H1 (cell line): ENCODE results near the gene EPHB1. TPM values are rescaled to one million over a fixed set of nuclear protein-coding genes. Genes with fewer than 3 reads are reported as not detected.

Source experiments
- CTCF ChIA-PET: fragments of 300-600 bp; sonication (Branson Sonifier 250); formaldehyde crosslinking; loops from one replicate; lab custom pipeline; 2021; ENCODE audit not compliant: partially characterized antibody; lab: Charles Lee
- POLR2A ChIA-PET: fragments of 300-600 bp; sonication (Branson Sonifier 250); formaldehyde crosslinking; loops from one replicate; lab custom pipeline; 2021; ENCODE audit warnings: inconsistent platforms; ENCODE audit not compliant: partially characterized antibody; lab: Charles Lee
- DNase-seq, 2 experiments: peaks; one replicate each; pipeline versions ENCODE4 v3.0.0 to v3.0.0-alpha.2; 2010 to 2022; ENCODE audit warnings: low spot score in 2 of 2, low read depth in 1 of 2, mixed read lengths in 1 of 2
- FAIRE-seq: peaks from 2 replicates; lab custom pipeline; 2011; peaks lifted over from hg19 to GRCh38; lab: Jason Lieb, UNC
- H2AFZ ChIP-seq: 2 replicates; pipeline ENCODE4 v1.8.1; 2012; ENCODE audit warnings: low read length, inconsistent platforms
- H2AK5ac ChIP-seq: 2 replicates; pipeline ENCODE4 v1.6.1; 2013; ENCODE audit warnings: low read depth, low read length
- H2BK120ac ChIP-seq: replicated peaks from 2 replicates; pipeline ENCODE3; 2013; ENCODE audit warnings: low read depth, low read length, inconsistent platforms
- H2BK12ac ChIP-seq: 2 replicates; pipeline ENCODE4 v1.6.1; 2013; ENCODE audit warnings: low read depth, low read length
- H2BK15ac ChIP-seq: 2 replicates; pipeline ENCODE4 v1.6.1; 2013; ENCODE audit warnings: low read length
- H2BK20ac ChIP-seq: 2 replicates; pipeline ENCODE4 v1.6.1; 2013; ENCODE audit warnings: low read length
- H2BK5ac ChIP-seq: 2 replicates; pipeline ENCODE4 v1.6.1; 2013; ENCODE audit warnings: low read depth, low read length
- H3K14ac ChIP-seq: 2 replicates; pipeline ENCODE4 v1.6.1; 2013; ENCODE audit warnings: inconsistent platforms; ENCODE audit not compliant: insufficient read length
- H3K18ac ChIP-seq: 2 replicates; pipeline ENCODE4 v1.6.1; 2013; ENCODE audit warnings: low read length; ENCODE audit errors: extremely low read depth
- H3K23ac ChIP-seq: 2 replicates; pipeline ENCODE4 v1.6.1; 2013; ENCODE audit warnings: inconsistent platforms; ENCODE audit not compliant: insufficient read length
- H3K23me2 ChIP-seq: 2 replicates; pipeline ENCODE4 v1.6.1; 2013; ENCODE audit warnings: low read depth, low read length
- H3K27ac ChIP-seq: 2 replicates; pipeline ENCODE4 v1.6.1; 2011; ENCODE audit warnings: low read depth, low read length, inconsistent platforms
- H3K27me3 ChIP-seq, 4 experiments: replicated peaks in 1 of 4; 1 replicate in 1 of 4; 2 replicates in 3 of 4; pipeline versions ENCODE4 v1.6.1 to v1.8.1; 2011 to 2013; ENCODE audit warnings: low read length in 3 of 4, mild to moderate bottlenecking in 3 of 4, inconsistent platforms in 2 of 4, mixed read lengths in 2 of 4, moderate library complexity in 1 of 4; ENCODE audit not compliant: control insufficient read depth in 3 of 4, insufficient read depth in 3 of 4; ENCODE audit errors: extremely low read depth in 1 of 4
- H3K36me3 ChIP-seq, 4 experiments: 2 replicates each; pipeline versions ENCODE4 v1.6.1 to v1.8.1; 2011 to 2013; ENCODE audit warnings: mild to moderate bottlenecking in 4 of 4, low read length in 3 of 4, moderate library complexity in 2 of 4, control low read depth in 1 of 4, inconsistent platforms in 1 of 4; ENCODE audit not compliant: insufficient read depth in 4 of 4, control insufficient read depth in 2 of 4
- H3K4ac ChIP-seq: replicated peaks from 2 replicates; pipeline ENCODE3; 2013; ENCODE audit warnings: low read length, low read depth, mixed read lengths, inconsistent platforms; ENCODE audit not compliant: insufficient read length
- H3K4me1 ChIP-seq, 4 experiments: replicated peaks in 1 of 4; 1 replicate in 1 of 4; 2 replicates in 3 of 4; pipeline versions ENCODE4 v1.6.1 to v1.8.1; 2011 to 2013; ENCODE audit warnings: low read length in 3 of 4, inconsistent platforms in 2 of 4, mixed read lengths in 1 of 4; ENCODE audit not compliant: insufficient read depth in 4 of 4, control insufficient read depth in 3 of 4
- H3K4me2 ChIP-seq, 2 experiments: 2 replicates each; pipeline versions ENCODE4 v1.6.1 to v1.8.1; 2011 to 2013; ENCODE audit warnings: low read depth in 2 of 2, low read length in 2 of 2, control low read depth in 1 of 2, inconsistent platforms in 1 of 2, mild to moderate bottlenecking in 1 of 2; ENCODE audit not compliant: insufficient read depth in 1 of 2
- H3K4me3 ChIP-seq, 4 experiments: fragments of 200-600, 300-600 bp in 1 of 4; sonication (generic), shearing (Covaris generic), sonication (Bioruptor Twin) in 1 of 4; 2 replicates each; pipeline versions ENCODE4 v1.5.1 to v1.8.1; 2011 to 2016; ENCODE audit warnings: low read length in 4 of 4, low read depth in 3 of 4, control low read depth in 2 of 4, inconsistent platforms in 2 of 4, mild to moderate bottlenecking in 2 of 4, mixed read lengths in 1 of 4, moderate library complexity in 1 of 4; ENCODE audit not compliant: insufficient read depth in 2 of 4; ENCODE audit errors: extremely low read depth in 1 of 4
- H3K56ac ChIP-seq: replicated peaks from 2 replicates; pipeline ENCODE3; 2013; ENCODE audit warnings: low read depth, mild to moderate bottlenecking, mixed read lengths, low read length, inconsistent platforms; ENCODE audit not compliant: insufficient read length
- H3K79me1 ChIP-seq: 2 replicates; pipeline ENCODE4 v1.6.1; 2013; ENCODE audit warnings: low read depth, low read length, control low read depth
- H3K79me2 ChIP-seq, 2 experiments: 2 replicates each; pipeline versions ENCODE4 v1.6.1 to v1.8.1; 2012 to 2013; ENCODE audit warnings: low read length in 2 of 2, mild to moderate bottlenecking in 2 of 2, inconsistent platforms in 1 of 2; ENCODE audit not compliant: insufficient read depth in 2 of 2, control insufficient read depth in 1 of 2
- H3K9ac ChIP-seq, 4 experiments: replicated peaks in 1 of 4; 1 replicate in 1 of 4; 2 replicates in 3 of 4; pipeline versions ENCODE4 v1.6.1 to v1.8.1; 2011 to 2013; ENCODE audit warnings: low read depth in 3 of 4, low read length in 3 of 4, control low read depth in 2 of 4, mild to moderate bottlenecking in 2 of 4, moderate library complexity in 2 of 4, inconsistent platforms in 1 of 4; ENCODE audit errors: extremely low read depth in 1 of 4
- H3K9me3 ChIP-seq, 2 experiments: 2 replicates each; pipeline versions ENCODE4 v1.6.1 to v1.8.1; 2012 to 2013; ENCODE audit warnings: mild to moderate bottlenecking in 2 of 2, moderate library complexity in 2 of 2, control low read depth in 1 of 2, inconsistent platforms in 1 of 2, low read depth in 1 of 2, low read length in 1 of 2, mixed read lengths in 1 of 2; ENCODE audit not compliant: insufficient read depth in 2 of 2
- H4K20me1 ChIP-seq, 2 experiments: replicated peaks in 1 of 2; 2 replicates each; pipeline versions ENCODE3 to v1.8.1; 2011 to 2013; ENCODE audit warnings: inconsistent platforms in 2 of 2, low read length in 2 of 2, mild to moderate bottlenecking in 1 of 2; ENCODE audit not compliant: insufficient read depth in 2 of 2, control insufficient read depth in 1 of 2
- H4K5ac ChIP-seq: 2 replicates; pipeline ENCODE4 v1.6.1; 2013; ENCODE audit warnings: low read length, low read depth, mixed read lengths, inconsistent platforms; ENCODE audit not compliant: insufficient read length
- H4K8ac ChIP-seq: 2 replicates; pipeline ENCODE4 v1.8.0; 2013; ENCODE audit warnings: mild to moderate bottlenecking, moderate library complexity, low read length, inconsistent platforms; ENCODE audit not compliant: insufficient read depth; ENCODE audit errors: extremely low read depth
- H4K91ac ChIP-seq: replicated peaks from 2 replicates; pipeline ENCODE3; 2013; ENCODE audit warnings: low read length, mixed read lengths, inconsistent platforms; ENCODE audit not compliant: insufficient read length
- CBX8 ChIP-seq: fragments of 300-800, 300-1000 bp; sonication (generic); IDR thresholded peaks from 2 replicates; pipeline ENCODE4 v1.7.1; 2016; ENCODE audit warnings: low read depth, low read length, borderline replicate concordance
- CEBPB ChIP-seq: IDR thresholded peaks from 2 replicates; pipeline ENCODE4 v1.6.1; 2012; ENCODE audit warnings: low read depth, low read length
- CTBP2 ChIP-seq: IDR thresholded peaks from 2 replicates; pipeline ENCODE4 v1.7.0; 2011; ENCODE audit warnings: borderline replicate concordance, mild to moderate bottlenecking, moderate library complexity, mixed read lengths, low read length; ENCODE audit not compliant: insufficient read depth, insufficient read length
- PHF8 ChIP-seq: fragments of 200-600 bp; sonication (generic); conservative IDR thresholded peaks from 2 replicates; pipeline ENCODE4 v1.7.1; 2012; ENCODE audit warnings: low read depth, mild to moderate bottlenecking, inconsistent platforms, low read length, moderate library complexity
- POU5F1 ChIP-seq: IDR thresholded peaks from 2 replicates; pipeline ENCODE4 v1.6.1; 2011; ENCODE audit warnings: low read depth, mild to moderate bottlenecking, low read length, moderate library complexity
- SP2 ChIP-seq: IDR thresholded peaks from 2 replicates; pipeline ENCODE4 v1.6.1; 2012; ENCODE audit warnings: mild to moderate bottlenecking, low read length, inconsistent platforms
- WGBS, 2 experiments: shearing (Covaris generic) in 1 of 2; methylation state at CpG; one replicate each; pipeline versions ENCODE4 v1.1.6 to v1.1.7; 2013 to 2015; ENCODE audit warnings: low lambda C conversion rate in 2 of 2, mixed read lengths in 2 of 2, inconsistent platforms in 1 of 2, low coverage in 1 of 2, missing lambda C conversion rate in 1 of 2; ENCODE audit not compliant: insufficient replicate concordance in 2 of 2, insufficient coverage in 1 of 2, insufficient read length in 1 of 2; ENCODE audit errors: extremely low coverage in 1 of 2, missing lambda C conversion rate in 1 of 2; 5-methylcytosine and 5-hydroxymethylcytosine counted together
- polyA plus RNA-seq, 7 experiments: library from polyadenylated mRNA; depleted of rRNA in 3 of 7; stranded (reverse) in 5 of 7; unstranded in 2 of 7; fragments of >200 nt in 5 of 7; fragments of 200-250 nt in 2 of 7; gene quantifications; 1 replicate in 5 of 7; 2 replicates in 1 of 7; 4 replicates in 1 of 7; pipeline versions ENCODE4 v1.2.1 to v1.2.3, GENCODE V29; 2011 to 2013; ENCODE audit warnings: missing spikeins in 2 of 7, mixed read lengths in 2 of 7
- total RNA-seq: library from RNA; stranded (reverse); fragmentation: NEBNext Ultra II Directional; extraction: Animal tissue kit (Norgen Biotek cat#: 25700); gene quantifications from 2 replicates; pipeline ENCODE4 v1.2.1, GENCODE V29; 2021

Gene EPHB1
- total and polyA plus RNA-seq, 2 of the 8 experiments (the other 6 are each of a cell fraction or from before 2014, with no cell fraction given) = 3.5 to 5.9 TPM

- Histone ChIP-seq H3K23ac (no peak overlapping the region), H3K79me2 (no peaks in the 10 kb centered on the region; a peak in 1 of 4 replicates), H3K4me2 (no peak overlapping the region), H3K18ac (no peak overlapping the region), H3K36me3 (no peaks in the 10 kb centered on the region), H3K56ac (no peak overlapping the region), H4K8ac (no peak overlapping the region), H3K27ac (no peak overlapping the region), H4K5ac (no peak overlapping the region), H3K4me1 (peaks cover 2 to 4% (median 3%) of the 10 kb centered on the region in 4 experiments; a peak in 6 of 7 replicates), H3K9me3 (no peaks in the 10 kb centered on the region)
- 88% methylated on average over 14 of the region's 14 CpGs; no CpG with 5 or more reads in 1 of the 2 experiments for WGBS, 2 experiments
- CTCF ChIA-PET = interaction anchor here (1.1 to 8.8 kb wide), 2 partner anchors 9 to 50 kb away, joined by 3 to 61 read pairs; partner anchors contain the start of gene EPHB1
- peak in 1 of 2 experiments; percentile 34 for DNase-seq
- FAIRE-seq = no peak
- TF ChIP-seq CEBPB (no peak), POU5F1 (no peak), CBX8 (no peak), PHF8 (no peak), SP2 (no peak), CTBP2 (no peak)
- TF ChIP-seq, all 59 proteins: peak for 0
- Histone ChIP-seq H3K4ac (no peak overlapping the region), H2BK5ac (no peak overlapping the region), H3K23me2 (no peaks in the 10 kb centered on the region; the same call in 1 of the 2 replicates), H3K79me1 (no peaks in the 10 kb centered on the region), H3K9ac (no peak overlapping the region), H4K91ac (no peak overlapping the region), H4K20me1 (no peaks in the 10 kb centered on the region), H2BK120ac (no peak overlapping the region), H2AFZ (no peak overlapping the region), H3K4me3 (no peak overlapping the region), H2AK5ac (peak overlapping the region; percentile 61; the same call in 1 of the 2 replicates), H3K27me3 (no peaks in the 10 kb centered on the region), H2BK15ac (no peak overlapping the region), H2BK12ac (no peak overlapping the region), H2BK20ac (no peak overlapping the region), H3K14ac (no peak overlapping the region)
- POLR2A ChIA-PET = interaction anchor here (1.2 to 1.6 kb wide), 2 partner anchors 8 to 26 kb away, joined by 3 to 7 read pairs; no protein-coding TSS in a partner anchor
These were observed 9.7 kb downstream of the EPHB1 start for GRCh38 chr3:134804508-134805480.
